GM19035 (cell line): ENCODE results near the gene NME4.
"Not testable (repeated sequence)": the region's sequence is repeated elsewhere in the genome, so short reads cannot be mapped to it uniquely, and the experiment has no call there.

Experiments
- ATAC-seq: cut with Tn5 transposase; IDR thresholded peaks from one replicate; pipeline ENCODE4 v1.9.1; 2021; ENCODE audit not compliant: unreplicated experiment

Gene NME4

GRCh38 chr16:375927-376816, 20.8 kb upstream of the NME4 start:
- ATAC-seq = no peak

- ATAC-seq = no peak
Observed at GRCh38 chr16:376817-377418, 20.1 kb upstream of the NME4 start.

GRCh38 chr16:377419-377951, 19.5 kb upstream of the NME4 start:
- ATAC-seq = no peak

GRCh38 chr16:378113-378820, 18.7 kb upstream of the NME4 start:
- not testable (repeated sequence) for ATAC-seq

GRCh38 chr16:378821-379182, 18.2 kb upstream of the NME4 start:
- no peak for ATAC-seq

GRCh38 chr16:379183-379960, 17.6 kb upstream of the NME4 start:
- no peak for ATAC-seq

- no peak for ATAC-seq
Observed at GRCh38 chr16:379961-380761, 16.8 kb upstream of the NME4 start.

GRCh38 chr16:380762-381011, 16.3 kb upstream of the NME4 start:
- ATAC-seq = no peak

- ATAC-seq = peak; percentile 19
Observed at GRCh38 chr16:381012-381788, 15.8 kb upstream of the NME4 start.

- peak; percentile 61 for ATAC-seq
Observed at GRCh38 chr16:381789-382717, 14.9 kb upstream of the NME4 start, which contains the start of gene PGAP6. TSS of gene PGAP6 (minus strand) at chr16:381978. CDS start at chr16:381821, 157 bp downstream.

- ATAC-seq = no peak
Observed at GRCh38 chr16:383326-384051, 13.5 kb upstream of the NME4 start.

- ATAC-seq = no peak
Observed at GRCh38 chr16:386641-387156, 10.3 kb upstream of the NME4 start.

GRCh38 chr16:387761-388666, 9.0 kb upstream of the NME4 start:
- ATAC-seq = not testable (repeated sequence)

GRCh38 chr16:389352-389751, 7.6 kb upstream of the NME4 start:
- no peak for ATAC-seq

- ATAC-seq = no peak
Observed at GRCh38 chr16:391885-392335, 5.1 kb upstream of the NME4 start.

- ATAC-seq = no peak
Observed at GRCh38 chr16:392450-393030, 4.5 kb upstream of the NME4 start.
